Astrocyte (in vitro differentiated cells and primary cell): ENCODE measurements around the gene GLT8D1. TPM values are rescaled to one million over a fixed set of nuclear protein-coding genes. Genes with fewer than 3 reads are reported as not detected.
A peak's percentile ranks its signal among the peaks of the same experiment; 100 is the strongest.
"Not testable (repeated sequence)": the region's sequence is repeated elsewhere in the genome, so short reads cannot be mapped to it uniquely, and the experiment has no call there.

ENCODE experiments used
- DNase-seq: peaks from one replicate; pipeline ENCODE4 v3.0.0-alpha.2; 2010; ENCODE audit warnings: low read depth
- FAIRE-seq: peaks from 2 replicates; lab custom pipeline; 2011; peaks lifted over from hg19 to GRCh38; lab: Jason Lieb, UNC
- H2AFZ ChIP-seq: 2 replicates; pipeline ENCODE4 v1.6.0; 2012; ENCODE audit warnings: low read depth, low read length, inconsistent platforms
- H3K27ac ChIP-seq: 2 replicates; pipeline ENCODE4 v1.5.1; 2011; ENCODE audit warnings: low read depth, low read length, inconsistent platforms
- H3K27me3 ChIP-seq: 2 replicates; pipeline ENCODE4 v1.6.0; 2011; ENCODE audit warnings: low read length, inconsistent platforms; ENCODE audit not compliant: insufficient read depth
- H3K36me3 ChIP-seq: 2 replicates; pipeline ENCODE4 v1.5.1; 2011; ENCODE audit warnings: low read length, inconsistent platforms; ENCODE audit not compliant: insufficient read depth
- H3K4me1 ChIP-seq: 2 replicates; pipeline ENCODE4 v1.5.1; 2011; ENCODE audit warnings: low read length, inconsistent platforms; ENCODE audit not compliant: insufficient read depth
- H3K4me2 ChIP-seq: 2 replicates; pipeline ENCODE4 v1.6.0; 2012; ENCODE audit warnings: low read length, inconsistent platforms
- H3K4me3 ChIP-seq: 2 replicates; pipeline ENCODE4 v1.5.1; 2011; ENCODE audit warnings: low read depth, mild to moderate bottlenecking, low read length, inconsistent platforms; ENCODE audit not compliant: insufficient read depth
- H3K79me2 ChIP-seq: 2 replicates; pipeline ENCODE4 v1.6.0; 2012; ENCODE audit warnings: mild to moderate bottlenecking, low read length, inconsistent platforms; ENCODE audit not compliant: insufficient read depth
- H3K9ac ChIP-seq: 2 replicates; pipeline ENCODE4 v1.6.0; 2012; ENCODE audit warnings: mild to moderate bottlenecking, low read length, inconsistent platforms
- H3K9me3 ChIP-seq: 2 replicates; pipeline ENCODE4 v1.5.1; 2012; ENCODE audit warnings: low read depth, mild to moderate bottlenecking, low read length, inconsistent platforms; ENCODE audit not compliant: insufficient read depth
- H4K20me1 ChIP-seq: 2 replicates; pipeline ENCODE4 v1.6.0; 2012; ENCODE audit warnings: low read length, inconsistent platforms; ENCODE audit not compliant: insufficient read depth
- H3K27ac Mint-ChIP-seq: one replicate; pipeline ENCODE4 v1.8.0; 2021; ENCODE audit warnings: mild to moderate bottlenecking, mixed read lengths; ENCODE audit not compliant: unreplicated experiment
- H3K27me3 Mint-ChIP-seq: one replicate; pipeline ENCODE4 v1.8.0; 2021; ENCODE audit warnings: low read depth, mixed read lengths; ENCODE audit not compliant: unreplicated experiment
- H3K36me3 Mint-ChIP-seq: one replicate; pipeline ENCODE4 v1.8.0; 2021; ENCODE audit warnings: low read depth, mixed read lengths; ENCODE audit not compliant: unreplicated experiment
- H3K4me1 Mint-ChIP-seq: one replicate; pipeline ENCODE4 v1.8.0; 2021; ENCODE audit warnings: low read depth, mixed read lengths; ENCODE audit not compliant: unreplicated experiment
- H3K4me3 Mint-ChIP-seq: one replicate; pipeline ENCODE4 v1.8.0; 2021; ENCODE audit warnings: mild to moderate bottlenecking, moderate library complexity, mixed read lengths; ENCODE audit not compliant: unreplicated experiment
- H3K9me3 Mint-ChIP-seq: one replicate; pipeline ENCODE4 v1.8.0; 2021; ENCODE audit warnings: mild to moderate bottlenecking, mixed read lengths; ENCODE audit not compliant: unreplicated experiment
- CTCF ChIP-seq: IDR thresholded peaks from 2 replicates; pipeline ENCODE4 v1.5.1; 2011; ENCODE audit warnings: low read depth, mild to moderate bottlenecking, inconsistent platforms, low read length, moderate library complexity; ENCODE audit not compliant: insufficient read depth
- EZH2 ChIP-seq: IDR thresholded peaks from 2 replicates; pipeline ENCODE4 v1.6.1; 2012; ENCODE audit warnings: mild to moderate bottlenecking, low read length, inconsistent platforms; ENCODE audit not compliant: insufficient read depth
- total RNA-seq: library from RNA; stranded (reverse); gene quantifications from 2 replicates; pipeline ENCODE4 v1.2.1, GENCODE V29; 2021

GLT8D1 gene
- total RNA-seq, 1 donor from 2014 or later, result 78.2 TPM

DNA sequence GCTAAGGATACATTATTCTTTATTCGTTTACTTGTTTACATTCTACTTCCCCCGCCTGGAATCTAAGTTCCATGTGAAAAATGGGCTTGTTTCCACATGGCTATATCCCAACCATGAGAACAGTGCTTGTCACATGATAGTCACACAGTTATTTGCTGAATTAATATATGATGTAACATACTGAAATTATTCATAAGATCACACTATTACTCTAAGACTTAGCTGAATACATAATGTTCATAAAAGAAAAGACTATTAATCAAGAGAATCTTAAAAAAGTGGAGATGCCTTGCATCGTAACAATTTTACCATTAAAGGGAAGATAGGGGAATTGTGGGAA is 26.4 kb downstream of the GLT8D1 start:
- Mint-ChIP-seq H3K27me3 (no peaks in the 10 kb centered on the region), H3K36me3 (peaks cover 8% of the 10 kb centered on the region), H3K4me3 (no peak overlapping the region), H3K9me3 (no peaks in the 10 kb centered on the region), H3K4me1 (peaks cover 26% of the 10 kb centered on the region), H3K27ac (no peak overlapping the region)
- Histone ChIP-seq H3K27ac (no peak overlapping the region), H3K4me3 (no peak overlapping the region), H3K4me2 (no peak overlapping the region), H3K36me3 (peaks cover 46% of the 10 kb centered on the region), H2AFZ (no peak overlapping the region), H3K9ac (no peak overlapping the region), H3K27me3 (no peaks in the 10 kb centered on the region), H4K20me1 (peaks cover 36% of the 10 kb centered on the region), H3K79me2 (peaks cover 81% of the 10 kb centered on the region), H3K9me3 (no peaks in the 10 kb centered on the region), H3K4me1 (peaks cover 20% of the 10 kb centered on the region)
- DNase-seq (no peak), FAIRE-seq (no peak)
- no peak for TF ChIP-seq CTCF
- TF ChIP-seq EZH2, result no peak

GRCh38 chr3:52678265-52679198 is 27.1 kb downstream of the GLT8D1 start:
- H4K20me1 ChIP-seq, result peaks cover 32% of the 10 kb centered on the region
- no peak overlapping the region for H3K9ac ChIP-seq
- DNase-seq, result no peak
- no peaks in the 10 kb centered on the region for H3K27me3 Mint-ChIP-seq
- H3K79me2 ChIP-seq, result peaks cover 74% of the 10 kb centered on the region
- no peak overlapping the region for H3K4me2 ChIP-seq
- H3K36me3 ChIP-seq, result peaks cover 46% of the 10 kb centered on the region
- no peaks in the 10 kb centered on the region for H3K9me3 Mint-ChIP-seq
- no peak overlapping the region for H3K27ac ChIP-seq
- no peak for FAIRE-seq
- H3K4me1 Mint-ChIP-seq, result peaks cover 22% of the 10 kb centered on the region
- H2AFZ ChIP-seq, result no peak overlapping the region
- peaks cover 8% of the 10 kb centered on the region for H3K36me3 Mint-ChIP-seq
- no peak overlapping the region for H3K27ac Mint-ChIP-seq
- no peaks in the 10 kb centered on the region for H3K9me3 ChIP-seq
- H3K4me3 ChIP-seq, result no peak overlapping the region
- TF ChIP-seq CTCF (no peak), EZH2 (no peak)
- no peaks in the 10 kb centered on the region for H3K27me3 ChIP-seq
- peaks cover 17% of the 10 kb centered on the region for H3K4me1 ChIP-seq
- H3K4me3 Mint-ChIP-seq, result peak overlapping the region; percentile 52

- H3K36me3 Mint-ChIP-seq, result peaks cover 12% of the 10 kb centered on the region
- Histone ChIP-seq H3K79me2 (peaks cover 51% of the 10 kb centered on the region), H4K20me1 (peaks cover 17% of the 10 kb centered on the region), H3K4me1 (peaks cover 15% of the 10 kb centered on the region), H3K36me3 (peaks cover 45% of the 10 kb centered on the region)
- not testable (repeated sequence) for FAIRE-seq, H2AFZ ChIP-seq, H3K9me3 ChIP-seq, H3K4me3 ChIP-seq, DNase-seq, H3K27me3 Mint-ChIP-seq, H3K4me3 Mint-ChIP-seq, H3K4me2 ChIP-seq, H3K27ac ChIP-seq, H3K9me3 Mint-ChIP-seq, H3K9ac ChIP-seq, H3K27ac Mint-ChIP-seq, H3K27me3 ChIP-seq
- peaks cover 18% of the 10 kb centered on the region for H3K4me1 Mint-ChIP-seq
Observed at GRCh38 chr3:52676201-52676600, 29.4 kb downstream of the GLT8D1 start.
